Measurements from ENCODE around the gene TP63.

The TP63 gene

DNA sequence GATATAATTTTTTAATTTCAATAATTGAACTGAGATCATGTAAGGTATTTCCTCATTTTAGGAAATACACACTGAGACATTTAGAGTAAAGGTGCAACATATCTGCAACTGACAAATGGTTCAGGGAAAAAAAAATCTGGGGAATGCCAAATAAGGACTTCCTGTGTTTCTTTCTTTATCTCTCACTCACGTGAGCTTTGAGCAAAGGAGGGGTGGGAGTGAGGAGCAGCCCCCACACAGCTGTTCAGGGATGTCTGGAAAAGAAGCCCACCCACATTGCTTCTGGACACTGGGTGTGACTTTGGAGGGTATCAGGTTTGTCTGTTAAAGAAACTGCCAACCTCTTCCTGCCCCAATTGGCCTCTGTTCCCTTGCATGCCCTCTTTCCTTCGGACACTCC is 5.6 kb upstream of the TP63 start:
- H3K79me2 ChIP-seq = no peaks in the 10 kb centered on the region
- no peaks in the 10 kb centered on the region for H3K27me3 ChIP-seq (ENCODE audit: control insufficient read depth, insufficient read depth, low read length)
- no peak overlapping the region for H2AFZ ChIP-seq
- no peaks in the 10 kb centered on the region for H3K9me3 ChIP-seq (ENCODE audit: control insufficient read depth, low read length)
- H3K27ac ChIP-seq = no peak overlapping the region
- no peak overlapping the region for H3K4me3 ChIP-seq (ENCODE audit: low read depth, low read length)
- H3K9ac ChIP-seq = no peak overlapping the region
- H3K36me3 ChIP-seq (ENCODE audit: control insufficient read depth, insufficient read depth, low read length) = no peaks in the 10 kb centered on the region
- no peak overlapping the region for H3K4me2 ChIP-seq (ENCODE audit: low read length)
- TF ChIP-seq, protein P1, sequence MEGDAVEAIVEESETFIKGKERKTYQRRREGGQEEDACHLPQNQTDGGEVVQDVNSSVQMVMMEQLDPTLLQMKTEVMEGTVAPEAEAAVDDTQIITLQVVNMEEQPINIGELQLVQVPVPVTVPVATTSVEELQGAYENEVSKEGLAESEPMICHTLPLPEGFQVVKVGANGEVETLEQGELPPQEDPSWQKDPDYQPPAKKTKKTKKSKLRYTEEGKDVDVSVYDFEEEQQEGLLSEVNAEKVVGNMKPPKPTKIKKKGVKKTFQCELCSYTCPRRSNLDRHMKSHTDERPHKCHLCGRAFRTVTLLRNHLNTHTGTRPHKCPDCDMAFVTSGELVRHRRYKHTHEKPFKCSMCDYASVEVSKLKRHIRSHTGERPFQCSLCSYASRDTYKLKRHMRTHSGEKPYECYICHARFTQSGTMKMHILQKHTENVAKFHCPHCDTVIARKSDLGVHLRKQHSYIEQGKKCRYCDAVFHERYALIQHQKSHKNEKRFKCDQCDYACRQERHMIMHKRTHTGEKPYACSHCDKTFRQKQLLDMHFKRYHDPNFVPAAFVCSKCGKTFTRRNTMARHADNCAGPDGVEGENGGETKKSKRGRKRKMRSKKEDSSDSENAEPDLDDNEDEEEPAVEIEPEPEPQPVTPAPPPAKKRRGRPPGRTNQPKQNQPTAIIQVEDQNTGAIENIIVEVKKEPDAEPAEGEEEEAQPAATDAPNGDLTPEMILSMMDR (IDR thresholded peaks at IDR 0.05) = no peak
- no peaks in the 10 kb centered on the region for H3K4me1 ChIP-seq

DNA sequence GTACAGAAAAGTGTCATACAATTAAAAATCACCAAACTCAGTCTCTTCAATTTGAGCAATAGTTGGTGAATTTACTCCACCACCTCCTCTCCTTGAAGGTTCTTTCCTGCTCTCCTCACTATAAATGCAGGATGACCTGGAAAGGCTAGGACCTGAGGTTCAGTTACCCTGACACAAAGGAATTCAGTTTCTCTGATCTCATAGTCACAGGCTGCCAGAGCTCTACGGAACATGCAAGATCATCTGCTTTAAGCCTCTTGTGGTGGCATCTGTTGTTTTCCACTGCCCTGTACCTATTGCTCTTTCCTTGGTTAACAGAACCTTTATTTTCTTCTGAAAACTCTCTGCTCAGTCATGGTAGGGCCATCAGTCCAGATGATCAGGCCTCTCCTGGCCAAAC is 4.9 kb upstream of the TP63 start:
- TF ChIP-seq, protein P1 (IDR thresholded peaks at IDR 0.05) = no peak
- Histone ChIP-seq H3K27ac (no peak overlapping the region), H3K27me3 (ENCODE audit: control insufficient read depth, insufficient read depth, low read length) (no peaks in the 10 kb centered on the region), H3K9ac (no peak overlapping the region), H3K4me2 (ENCODE audit: low read length) (no peak overlapping the region), H3K9me3 (ENCODE audit: control insufficient read depth, low read length) (no peaks in the 10 kb centered on the region), H3K79me2 (no peaks in the 10 kb centered on the region), H2AFZ (no peak overlapping the region), H3K36me3 (ENCODE audit: control insufficient read depth, insufficient read depth, low read length) (no peaks in the 10 kb centered on the region), H3K4me3 (ENCODE audit: low read depth, low read length) (no peak overlapping the region), H3K4me1 (no peaks in the 10 kb centered on the region)

DNA sequence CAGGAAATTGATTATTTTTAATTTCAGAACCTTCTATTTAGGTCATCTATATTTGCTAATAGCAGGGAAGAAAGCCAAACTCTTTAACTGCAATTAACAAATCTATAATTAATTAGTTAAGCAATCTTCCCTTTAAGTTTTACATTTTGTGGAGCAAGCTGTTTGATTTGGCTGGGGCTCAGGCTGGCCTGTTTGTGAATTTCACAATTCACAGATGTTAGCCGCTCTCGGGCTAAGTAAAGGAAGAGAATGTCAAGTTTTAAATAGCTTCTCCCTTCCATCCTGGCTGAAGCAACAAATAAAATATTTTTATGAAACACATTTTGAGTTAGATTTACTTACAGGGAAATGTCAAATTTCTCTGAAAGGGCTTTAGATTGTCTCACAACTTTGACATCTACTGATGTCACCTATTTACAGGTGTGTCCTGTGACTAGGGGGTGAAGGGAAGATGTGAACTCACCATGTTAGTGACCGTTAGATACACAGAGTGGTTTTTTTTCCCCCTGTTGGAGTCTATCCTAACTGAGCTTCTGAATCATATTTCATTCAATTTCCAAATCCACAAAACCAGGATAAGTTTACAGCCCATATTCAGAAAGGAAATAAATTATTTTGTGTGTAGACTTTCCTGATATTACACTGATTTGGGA is 1.3 kb upstream of the TP63 start:
- Histone ChIP-seq H2AFZ (no peak overlapping the region), H3K9me3 (ENCODE audit: control insufficient read depth, low read length) (no peaks in the 10 kb centered on the region), H3K79me2 (no peaks in the 10 kb centered on the region), H3K27me3 (ENCODE audit: control insufficient read depth, insufficient read depth, low read length) (no peaks in the 10 kb centered on the region), H3K4me3 (ENCODE audit: low read depth, low read length) (no peak overlapping the region), H3K27ac (no peak overlapping the region), H3K36me3 (ENCODE audit: control insufficient read depth, insufficient read depth, low read length) (no peaks in the 10 kb centered on the region), H3K4me2 (ENCODE audit: low read length) (no peak overlapping the region), H3K9ac (no peak overlapping the region), H3K4me1 (no peaks in the 10 kb centered on the region)
- TF ChIP-seq, protein P1 (IDR thresholded peaks at IDR 0.05) = no peak

DNA sequence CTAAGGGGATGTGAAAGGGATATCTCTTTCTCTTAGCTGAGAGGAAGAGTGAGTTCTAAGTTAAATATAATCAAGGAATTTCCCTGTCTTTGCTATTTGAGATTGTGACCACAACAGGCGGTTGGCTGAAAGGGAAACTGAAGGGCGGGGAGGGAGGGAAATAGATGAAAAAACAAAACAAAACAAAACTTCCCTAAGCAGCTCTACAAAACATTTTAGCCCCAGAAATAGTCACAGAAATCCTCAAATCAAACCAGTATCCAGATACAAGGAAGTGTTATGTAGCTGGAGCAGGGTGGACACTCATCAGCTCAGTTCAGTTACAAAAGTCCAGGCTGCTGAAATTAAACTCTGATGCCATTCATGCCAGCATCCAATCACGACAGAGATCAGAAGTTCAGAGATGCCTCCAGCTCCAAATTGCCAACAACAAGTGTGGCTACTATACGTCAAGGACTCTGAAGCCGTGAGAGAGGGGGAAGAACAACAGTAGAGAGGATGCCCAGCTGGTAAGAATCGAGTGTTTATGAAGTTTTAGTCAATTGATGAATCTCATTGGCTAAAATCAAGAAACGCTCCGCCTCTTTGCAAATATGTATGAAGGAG is 319 bp upstream of the TP63 start:
- no peaks in the 10 kb centered on the region for H3K79me2 ChIP-seq
- H3K36me3 ChIP-seq (ENCODE audit: control insufficient read depth, insufficient read depth, low read length) = no peaks in the 10 kb centered on the region
- H3K4me1 ChIP-seq = no peaks in the 10 kb centered on the region
- TF ChIP-seq, protein P1 (IDR thresholded peaks at IDR 0.05) = no peak
- H3K27ac ChIP-seq = no peak overlapping the region
- H3K9me3 ChIP-seq (ENCODE audit: control insufficient read depth, low read length) = no peaks in the 10 kb centered on the region
- no peak overlapping the region for H3K9ac ChIP-seq
- H3K4me2 ChIP-seq (ENCODE audit: low read length) = no peak overlapping the region
- no peak overlapping the region for H3K4me3 ChIP-seq (ENCODE audit: low read depth, low read length)
- no peak overlapping the region for H2AFZ ChIP-seq
- no peaks in the 10 kb centered on the region for H3K27me3 ChIP-seq (ENCODE audit: control insufficient read depth, insufficient read depth, low read length)

DNA sequence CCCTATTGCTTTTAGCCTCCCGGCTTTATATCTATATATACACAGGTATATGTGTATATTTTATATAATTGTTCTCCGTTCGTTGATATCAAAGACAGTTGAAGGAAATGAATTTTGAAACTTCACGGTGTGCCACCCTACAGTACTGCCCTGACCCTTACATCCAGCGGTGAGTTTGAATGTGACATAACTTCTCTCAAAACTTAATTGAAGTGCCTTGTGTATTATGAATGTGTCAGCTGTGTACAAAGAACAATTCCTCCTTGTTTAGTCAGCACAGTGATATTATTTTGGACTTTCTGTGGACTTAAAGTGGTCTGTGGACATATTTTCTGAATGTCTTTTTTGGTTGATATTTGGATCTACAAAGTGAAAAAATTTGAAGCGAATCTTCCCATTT is 220 bp downstream of the TP63 start:
- Histone ChIP-seq H3K36me3 (ENCODE audit: control insufficient read depth, insufficient read depth, low read length) (no peaks in the 10 kb centered on the region), H3K4me2 (ENCODE audit: low read length) (no peak overlapping the region), H3K79me2 (no peaks in the 10 kb centered on the region), H3K27me3 (ENCODE audit: control insufficient read depth, insufficient read depth, low read length) (no peaks in the 10 kb centered on the region), H3K4me3 (ENCODE audit: low read depth, low read length) (no peak overlapping the region), H3K27ac (no peak overlapping the region), H3K9ac (no peak overlapping the region), H2AFZ (no peak overlapping the region), H3K9me3 (ENCODE audit: control insufficient read depth, low read length) (no peaks in the 10 kb centered on the region), H3K4me1 (no peaks in the 10 kb centered on the region)
- TF ChIP-seq, protein P1 (IDR thresholded peaks at IDR 0.05) = no peak
